Ishikawa (cell line): ENCODE measurements around the gene ZNF185.

ENCODE experiments used
- CEBPB ChIP-seq: IDR thresholded peaks from 2 replicates; pipeline ENCODE4 v1.6.1; 2012
- CREB1 ChIP-seq: IDR thresholded peaks from 2 replicates; pipeline ENCODE4 v1.6.1; 2012; ENCODE audit warnings: low read depth
- EGR1 ChIP-seq: IDR thresholded peaks from 2 replicates; pipeline ENCODE4 v1.6.1; 2012
- EP300 ChIP-seq: IDR thresholded peaks from 2 replicates; pipeline ENCODE4 v1.6.1; 2012; ENCODE audit warnings: borderline replicate concordance
- FOXM1 ChIP-seq: IDR thresholded peaks from 2 replicates; pipeline ENCODE4 v1.6.1; 2012; ENCODE audit warnings: low read depth, borderline replicate concordance
- NFIC ChIP-seq: IDR thresholded peaks from 2 replicates; pipeline ENCODE4 v1.6.1; 2012
- RAD21 ChIP-seq: IDR thresholded peaks from 2 replicates; pipeline ENCODE4 v1.6.1; 2012; ENCODE audit warnings: low read depth
- TAF1 ChIP-seq: IDR thresholded peaks from 2 replicates; pipeline ENCODE4 v1.6.1; 2012; ENCODE audit warnings: low read depth, mild to moderate bottlenecking
- TCF12 ChIP-seq: IDR thresholded peaks from 2 replicates; pipeline ENCODE4 v1.6.1; 2012; ENCODE audit warnings: low read depth
- TEAD4 ChIP-seq: IDR thresholded peaks from 2 replicates; pipeline ENCODE4 v1.6.1; 2012
- YY1 ChIP-seq: IDR thresholded peaks from 2 replicates; pipeline ENCODE4 v1.6.1; 2012; ENCODE audit warnings: low read depth
- ZBTB7A ChIP-seq: IDR thresholded peaks from 2 replicates; pipeline ENCODE4 v1.6.1; 2012; ENCODE audit warnings: low read depth
- TF ChIP-seq, protein P1 (sequence below): IDR thresholded peaks from 2 replicates; pipeline ENCODE4 v1.6.1; 2012
- TF ChIP-seq, protein P2 (sequence below): IDR thresholded peaks from 2 replicates; pipeline ENCODE4 v1.6.1; 2012
- TF ChIP-seq, protein P3 (sequence below): IDR thresholded peaks from 2 replicates; pipeline ENCODE4 v1.6.1; 2012; ENCODE audit warnings: low read depth, mild to moderate bottlenecking

The ZNF185 gene

DNA sequence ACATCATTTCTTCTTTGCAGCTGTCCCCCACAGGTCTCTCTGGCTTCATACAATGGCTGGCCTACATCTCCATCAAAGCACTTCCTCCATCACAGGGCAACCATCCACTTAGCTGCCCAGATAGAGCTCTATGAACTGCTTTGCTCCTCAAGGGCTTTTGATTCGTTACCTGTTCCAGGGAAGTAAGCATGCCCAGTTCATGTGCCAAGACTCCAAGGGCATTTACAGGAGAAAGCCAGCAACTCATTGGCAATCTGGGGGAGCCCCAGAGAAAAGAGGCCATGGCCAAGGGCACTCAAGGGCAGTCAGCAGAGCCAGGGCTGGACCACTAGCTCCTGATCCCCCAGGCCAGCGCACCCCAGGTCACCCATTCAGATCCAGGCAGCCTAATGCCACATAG lies 24.5 kb upstream of the ZNF185 start:
- TF ChIP-seq, protein P1, sequence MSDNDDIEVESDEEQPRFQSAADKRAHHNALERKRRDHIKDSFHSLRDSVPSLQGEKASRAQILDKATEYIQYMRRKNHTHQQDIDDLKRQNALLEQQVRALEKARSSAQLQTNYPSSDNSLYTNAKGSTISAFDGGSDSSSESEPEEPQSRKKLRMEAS, result no peak
- TF ChIP-seq CEBPB, result no peak
- TF ChIP-seq TCF12, result no peak
- no peak for TF ChIP-seq CREB1
- no peak for TF ChIP-seq NFIC
- no peak for TF ChIP-seq TAF1
- TF ChIP-seq, protein P2, sequence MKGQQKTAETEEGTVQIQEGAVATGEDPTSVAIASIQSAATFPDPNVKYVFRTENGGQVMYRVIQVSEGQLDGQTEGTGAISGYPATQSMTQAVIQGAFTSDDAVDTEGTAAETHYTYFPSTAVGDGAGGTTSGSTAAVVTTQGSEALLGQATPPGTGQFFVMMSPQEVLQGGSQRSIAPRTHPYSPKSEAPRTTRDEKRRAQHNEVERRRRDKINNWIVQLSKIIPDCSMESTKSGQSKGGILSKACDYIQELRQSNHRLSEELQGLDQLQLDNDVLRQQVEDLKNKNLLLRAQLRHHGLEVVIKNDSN, result no peak
- TF ChIP-seq YY1, result no peak
- no peak for TF ChIP-seq FOXM1
- no peak for TF ChIP-seq TEAD4
- TF ChIP-seq EGR1, result no peak
- TF ChIP-seq EP300, result no peak
- no peak for TF ChIP-seq ZBTB7A

GRCh38 chrX:152876931-152877840 lies 20.7 kb upstream of the ZNF185 start:
- TF ChIP-seq TAF1 (no peak), RAD21 (no peak), NFIC (no peak), CREB1 (no peak), CEBPB (no peak), EGR1 (no peak), FOXM1 (no peak), ZBTB7A (no peak), TCF12 (no peak), YY1 (no peak), EP300 (no peak), TEAD4 (no peak)
- TF ChIP-seq, protein P3, sequence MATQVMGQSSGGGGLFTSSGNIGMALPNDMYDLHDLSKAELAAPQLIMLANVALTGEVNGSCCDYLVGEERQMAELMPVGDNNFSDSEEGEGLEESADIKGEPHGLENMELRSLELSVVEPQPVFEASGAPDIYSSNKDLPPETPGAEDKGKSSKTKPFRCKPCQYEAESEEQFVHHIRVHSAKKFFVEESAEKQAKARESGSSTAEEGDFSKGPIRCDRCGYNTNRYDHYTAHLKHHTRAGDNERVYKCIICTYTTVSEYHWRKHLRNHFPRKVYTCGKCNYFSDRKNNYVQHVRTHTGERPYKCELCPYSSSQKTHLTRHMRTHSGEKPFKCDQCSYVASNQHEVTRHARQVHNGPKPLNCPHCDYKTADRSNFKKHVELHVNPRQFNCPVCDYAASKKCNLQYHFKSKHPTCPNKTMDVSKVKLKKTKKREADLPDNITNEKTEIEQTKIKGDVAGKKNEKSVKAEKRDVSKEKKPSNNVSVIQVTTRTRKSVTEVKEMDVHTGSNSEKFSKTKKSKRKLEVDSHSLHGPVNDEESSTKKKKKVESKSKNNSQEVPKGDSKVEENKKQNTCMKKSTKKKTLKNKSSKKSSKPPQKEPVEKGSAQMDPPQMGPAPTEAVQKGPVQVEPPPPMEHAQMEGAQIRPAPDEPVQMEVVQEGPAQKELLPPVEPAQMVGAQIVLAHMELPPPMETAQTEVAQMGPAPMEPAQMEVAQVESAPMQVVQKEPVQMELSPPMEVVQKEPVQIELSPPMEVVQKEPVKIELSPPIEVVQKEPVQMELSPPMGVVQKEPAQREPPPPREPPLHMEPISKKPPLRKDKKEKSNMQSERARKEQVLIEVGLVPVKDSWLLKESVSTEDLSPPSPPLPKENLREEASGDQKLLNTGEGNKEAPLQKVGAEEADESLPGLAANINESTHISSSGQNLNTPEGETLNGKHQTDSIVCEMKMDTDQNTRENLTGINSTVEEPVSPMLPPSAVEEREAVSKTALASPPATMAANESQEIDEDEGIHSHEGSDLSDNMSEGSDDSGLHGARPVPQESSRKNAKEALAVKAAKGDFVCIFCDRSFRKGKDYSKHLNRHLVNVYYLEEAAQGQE, result no peak
- TF ChIP-seq, protein P2, result no peak
- TF ChIP-seq, protein P1, result no peak

- no peak for TF ChIP-seq NFIC
- TF ChIP-seq ZBTB7A, result no peak
- TF ChIP-seq, protein P1, result no peak
- TF ChIP-seq TEAD4, result no peak
- TF ChIP-seq YY1, result no peak
- TF ChIP-seq RAD21, result no peak
- TF ChIP-seq, protein P2, result no peak
- TF ChIP-seq EP300, result no peak
- no peak for TF ChIP-seq CREB1
- no peak for TF ChIP-seq EGR1
- TF ChIP-seq TAF1, result no peak
- TF ChIP-seq, protein P3, result no peak
- no peak for TF ChIP-seq FOXM1
- TF ChIP-seq CEBPB, result no peak
- TF ChIP-seq TCF12, result no peak
Observed at GRCh38 chrX:152878976-152879755, 18.7 kb upstream of the ZNF185 start.

- TF ChIP-seq FOXM1 (no peak), CREB1 (no peak), ZBTB7A (no peak), RAD21 (no peak), TEAD4 (no peak), NFIC (no peak), YY1 (no peak), EGR1 (no peak), CEBPB (no peak), TAF1 (no peak), TCF12 (no peak), EP300 (no peak)
- TF ChIP-seq, protein P3, result no peak
- TF ChIP-seq, protein P2, result no peak
- TF ChIP-seq, protein P1, result no peak
Observed at GRCh38 chrX:152881289-152881688, 16.6 kb upstream of the ZNF185 start.
